SK-N-MC (cell line): ENCODE measurements around the gene RUFY3.

Experiments
- FOXP2 ChIP-seq: optimal IDR thresholded peaks from 2 replicates; pipeline ENCODE3; 2011; ENCODE audit warnings: mild to moderate bottlenecking, moderate library complexity; ENCODE audit not compliant: insufficient read depth; ENCODE audit errors: extremely low read length, control extremely low read depth
- POLR2AphosphoS5 ChIP-seq: IDR thresholded peaks from 2 replicates; pipeline ENCODE4 v1.6.1; 2012; ENCODE audit warnings: mild to moderate bottlenecking, low read depth, low read length, borderline replicate concordance

DNA sequence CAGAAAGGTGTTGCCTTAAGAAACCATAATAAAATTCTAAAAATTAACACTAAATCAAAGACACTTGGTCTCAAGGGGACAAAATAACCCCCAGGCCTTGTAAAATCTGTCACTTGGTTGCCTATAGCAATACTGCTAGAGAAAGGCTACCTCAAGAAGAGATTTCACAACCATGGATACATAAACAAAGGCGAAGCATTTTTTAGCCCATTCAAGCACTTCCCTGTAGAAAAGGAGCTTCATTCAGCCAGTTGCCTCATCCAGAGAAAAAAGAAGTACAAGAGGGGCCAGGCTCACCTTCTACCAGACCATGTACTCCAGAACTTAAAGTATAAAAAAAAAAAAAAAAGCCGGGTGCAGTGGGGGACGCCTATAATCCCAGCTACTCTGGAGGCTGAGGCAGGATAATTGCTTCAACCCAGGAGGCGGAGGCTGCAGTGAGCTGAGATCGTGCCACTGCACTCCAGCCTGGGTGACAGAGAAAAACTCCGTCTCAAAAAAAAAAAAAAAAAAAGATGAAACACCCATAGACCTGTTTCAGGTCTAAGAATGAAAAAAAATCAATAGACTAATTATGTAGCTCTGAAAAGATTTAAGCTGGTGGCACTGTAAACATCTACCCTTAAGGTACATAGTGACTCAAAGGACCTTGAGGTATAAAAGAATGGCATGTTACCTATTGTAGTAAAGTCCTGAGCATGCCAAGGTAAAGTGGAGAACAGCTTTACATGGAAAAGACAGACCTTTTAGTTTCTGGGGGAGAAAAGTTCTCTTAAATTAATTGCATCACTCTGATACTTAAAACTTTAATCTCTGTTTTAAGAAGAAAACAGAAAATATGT, 18.0 kb downstream of the RUFY3 start:
- TF ChIP-seq POLR2AphosphoS5 (no peak), FOXP2 (no peak)
